ENCODE data around the gene CHRNA4. TPM values are rescaled to one million over a fixed set of nuclear protein-coding genes. Genes with fewer than 3 reads are reported as not detected.

CHRNA4 gene
- total RNA-seq, 1 donor from 2014 or later = not detected

DNA sequence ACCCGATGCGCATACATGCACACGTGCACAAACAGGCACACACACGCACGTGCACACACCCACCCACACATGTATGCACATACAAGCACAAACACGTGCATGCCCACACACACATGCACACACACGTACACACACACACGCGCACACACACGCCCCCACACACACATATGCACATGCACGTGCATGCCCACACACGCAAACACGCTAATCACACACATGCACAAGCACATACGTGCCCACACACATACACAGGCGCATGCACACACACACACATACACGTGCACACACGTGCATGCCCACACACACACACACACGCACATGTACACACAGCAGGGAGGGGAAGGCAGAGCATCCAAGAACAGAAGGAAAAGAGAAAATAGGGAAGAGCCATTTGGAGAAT is 26.8 kb upstream of the CHRNA4 start:
- no peak overlapping the region for H3K4me3 Mint-ChIP-seq
- no peak overlapping the region for H3K27ac Mint-ChIP-seq
- ATAC-seq (ENCODE audit: low read depth) (no peak), DNase-seq (no peak)
- no peaks in the 10 kb centered on the region for H3K36me3 Mint-ChIP-seq (ENCODE audit: low read depth)
- ChIA-PET POLR2A (no interaction called here), CTCF (no interaction called here)
- intact Hi-C loops (cut with micrococcal nuclease) = no loop called here
- peaks cover 12% of the 10 kb centered on the region for H3K9me3 Mint-ChIP-seq
- no peaks in the 10 kb centered on the region for H3K27me3 Mint-ChIP-seq
- TF ChIP-seq, protein P1, sequence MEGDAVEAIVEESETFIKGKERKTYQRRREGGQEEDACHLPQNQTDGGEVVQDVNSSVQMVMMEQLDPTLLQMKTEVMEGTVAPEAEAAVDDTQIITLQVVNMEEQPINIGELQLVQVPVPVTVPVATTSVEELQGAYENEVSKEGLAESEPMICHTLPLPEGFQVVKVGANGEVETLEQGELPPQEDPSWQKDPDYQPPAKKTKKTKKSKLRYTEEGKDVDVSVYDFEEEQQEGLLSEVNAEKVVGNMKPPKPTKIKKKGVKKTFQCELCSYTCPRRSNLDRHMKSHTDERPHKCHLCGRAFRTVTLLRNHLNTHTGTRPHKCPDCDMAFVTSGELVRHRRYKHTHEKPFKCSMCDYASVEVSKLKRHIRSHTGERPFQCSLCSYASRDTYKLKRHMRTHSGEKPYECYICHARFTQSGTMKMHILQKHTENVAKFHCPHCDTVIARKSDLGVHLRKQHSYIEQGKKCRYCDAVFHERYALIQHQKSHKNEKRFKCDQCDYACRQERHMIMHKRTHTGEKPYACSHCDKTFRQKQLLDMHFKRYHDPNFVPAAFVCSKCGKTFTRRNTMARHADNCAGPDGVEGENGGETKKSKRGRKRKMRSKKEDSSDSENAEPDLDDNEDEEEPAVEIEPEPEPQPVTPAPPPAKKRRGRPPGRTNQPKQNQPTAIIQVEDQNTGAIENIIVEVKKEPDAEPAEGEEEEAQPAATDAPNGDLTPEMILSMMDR (IDR thresholded peaks at IDR 0.05) = no peak
- H3K4me1 Mint-ChIP-seq = no peaks in the 10 kb centered on the region

DNA sequence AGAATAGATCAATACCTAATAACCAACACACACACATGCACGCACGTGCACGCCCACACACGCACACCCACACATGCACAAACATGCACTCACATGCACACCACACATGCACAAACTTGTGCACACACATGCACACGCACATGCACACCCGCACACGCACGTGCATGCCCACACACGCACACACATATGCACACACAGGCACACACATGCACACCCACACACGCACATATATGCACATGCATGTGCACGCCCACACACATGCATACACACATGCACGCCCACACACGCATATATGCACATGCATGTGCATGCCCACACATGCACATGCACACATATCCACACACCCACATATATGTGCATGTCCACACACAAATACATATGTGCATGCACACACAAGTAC is 26.2 kb upstream of the CHRNA4 start:
- DNase-seq (no peak), ATAC-seq (ENCODE audit: low read depth) (no peak)
- peaks cover 12% of the 10 kb centered on the region for H3K9me3 Mint-ChIP-seq
- intact Hi-C loops (cut with micrococcal nuclease) = no loop called here
- CTCF ChIA-PET = no interaction called here
- TF ChIP-seq, protein P1 (IDR thresholded peaks at IDR 0.05) = no peak
- POLR2A ChIA-PET = no interaction called here
- no peaks in the 10 kb centered on the region for H3K4me1 Mint-ChIP-seq
- H3K4me3 Mint-ChIP-seq = no peak overlapping the region
- H3K27ac Mint-ChIP-seq = no peak overlapping the region
- H3K27me3 Mint-ChIP-seq = no peaks in the 10 kb centered on the region
- no peaks in the 10 kb centered on the region for H3K36me3 Mint-ChIP-seq (ENCODE audit: low read depth)

DNA sequence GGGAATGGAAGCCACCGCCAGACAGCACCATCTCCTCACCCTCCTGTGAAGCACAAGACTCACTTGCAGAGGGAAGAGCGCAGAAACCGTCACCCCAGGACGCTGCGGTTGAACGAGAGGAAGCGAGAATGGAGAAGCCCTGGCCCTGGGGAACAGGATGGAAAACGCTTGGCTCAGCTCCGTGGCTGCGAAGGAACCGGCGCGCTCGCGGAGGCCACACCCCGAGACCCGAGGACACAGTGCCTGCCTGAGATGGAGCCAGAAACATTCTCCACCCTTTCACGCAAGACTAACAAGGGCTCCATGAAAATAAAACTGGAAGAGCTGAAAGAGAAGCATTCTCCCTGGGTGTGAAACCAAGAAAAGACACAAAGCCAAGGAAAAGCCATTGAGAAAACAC is 25.3 kb upstream of the CHRNA4 start:
- ATAC-seq (ENCODE audit: low read depth) (no peak), DNase-seq (no peak)
- H3K4me3 Mint-ChIP-seq = no peak overlapping the region
- H3K27me3 Mint-ChIP-seq = no peaks in the 10 kb centered on the region
- TF ChIP-seq, protein P1 (IDR thresholded peaks at IDR 0.05) = no peak
- H3K4me1 Mint-ChIP-seq = no peaks in the 10 kb centered on the region
- H3K9me3 Mint-ChIP-seq = peaks cover 12% of the 10 kb centered on the region
- no peaks in the 10 kb centered on the region for H3K36me3 Mint-ChIP-seq (ENCODE audit: low read depth)
- intact Hi-C loops (cut with micrococcal nuclease) = no loop called here
- no peak overlapping the region for H3K27ac Mint-ChIP-seq
- CTCF ChIA-PET = no interaction called here
- POLR2A ChIA-PET = no interaction called here

DNA sequence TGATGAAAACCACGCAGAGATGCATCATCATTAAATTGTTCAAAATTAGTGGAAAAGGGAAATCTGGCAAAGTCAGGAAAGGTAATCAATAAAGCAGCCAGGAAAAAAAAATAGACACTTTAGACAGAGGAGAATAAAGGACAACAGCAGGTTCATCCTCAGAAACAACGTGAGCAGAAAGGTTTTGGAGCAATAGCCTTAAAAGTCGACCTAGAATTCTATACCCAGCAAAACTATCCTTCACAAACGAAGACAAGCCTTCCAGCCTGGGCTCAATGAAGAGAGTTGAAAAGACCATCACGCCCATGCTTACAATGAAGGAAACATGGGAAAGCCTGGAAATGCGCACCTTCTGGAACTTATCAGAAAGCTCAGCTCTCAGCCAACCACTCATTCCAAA is 24.7 kb upstream of the CHRNA4 start:
- ChIA-PET POLR2A (no interaction called here), CTCF (no interaction called here)
- H3K4me3 Mint-ChIP-seq = no peak overlapping the region
- DNase-seq = no peak
- intact Hi-C loops (cut with micrococcal nuclease) = no loop called here
- TF ChIP-seq, protein P1 (IDR thresholded peaks at IDR 0.05) = no peak
- H3K27ac Mint-ChIP-seq = no peak overlapping the region
- H3K4me1 Mint-ChIP-seq = no peaks in the 10 kb centered on the region
- H3K9me3 Mint-ChIP-seq = peaks cover 12% of the 10 kb centered on the region
- ATAC-seq (ENCODE audit: low read depth) = no peak
- no peaks in the 10 kb centered on the region for H3K36me3 Mint-ChIP-seq (ENCODE audit: low read depth)
- no peaks in the 10 kb centered on the region for H3K27me3 Mint-ChIP-seq

DNA sequence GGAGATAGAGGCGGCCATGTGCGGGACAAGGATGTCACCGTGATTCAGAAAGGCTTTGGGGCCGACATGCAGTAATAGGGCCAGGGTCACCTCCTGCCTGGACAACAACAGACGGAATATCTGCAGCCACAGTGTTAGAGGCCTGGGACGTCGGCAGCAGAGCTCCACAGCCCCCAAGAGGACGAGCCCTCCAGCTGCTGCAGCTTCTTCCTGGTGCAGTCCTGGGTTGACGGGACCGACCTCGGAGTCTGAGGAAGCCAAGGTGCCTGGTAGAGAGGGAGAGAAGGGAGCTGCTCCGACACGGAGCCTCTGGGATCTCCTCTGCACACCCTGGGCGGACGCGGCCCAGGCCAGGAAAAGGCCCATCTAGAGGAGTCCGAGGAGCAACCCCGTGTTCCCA is 23.2 kb upstream of the CHRNA4 start:
- TF ChIP-seq, protein P1 (IDR thresholded peaks at IDR 0.05) = no peak
- DNase-seq (no peak), ATAC-seq (ENCODE audit: low read depth) (no peak)
- H3K27ac Mint-ChIP-seq = no peak overlapping the region
- intact Hi-C loops (cut with micrococcal nuclease) = no loop called here
- H3K27me3 Mint-ChIP-seq = peaks cover 3% of the 10 kb centered on the region
- H3K4me1 Mint-ChIP-seq = no peaks in the 10 kb centered on the region
- ChIA-PET CTCF (no interaction called here), POLR2A (no interaction called here)
- H3K36me3 Mint-ChIP-seq (ENCODE audit: low read depth) = no peaks in the 10 kb centered on the region
- peaks cover 11% of the 10 kb centered on the region for H3K9me3 Mint-ChIP-seq
- no peak overlapping the region for H3K4me3 Mint-ChIP-seq

Data from activated B cell treated with CpG ODN at 0.5 μM for 24 hours (primary cell).